OCI-LY1 (cell line): ENCODE measurements around the gene KMT2A.

Experiments used
- H2AFZ ChIP-seq: fragments of 200-600 bp; sonication (generic), shearing (Covaris generic); 2 replicates; pipeline ENCODE4 v1.6.0; 2014; ENCODE audit warnings: antibody characterized with exemption, mild to moderate bottlenecking, low read length
- H3F3A ChIP-seq: fragments of 200-600 bp; sonication (generic), shearing (Covaris generic); 2 replicates; pipeline ENCODE4 v1.6.0; 2014; ENCODE audit warnings: mild to moderate bottlenecking, antibody characterized with exemption, low read length, moderate library complexity; ENCODE audit not compliant: insufficient read depth
- H3K27ac ChIP-seq: fragments of 200-600 bp; sonication (generic); 2 replicates; pipeline ENCODE4 v1.5.1; 2014; ENCODE audit warnings: low read length, mixed run types, mild to moderate bottlenecking, low read depth; ENCODE audit not compliant: poor library complexity, severe bottlenecking
- H3K27me3 ChIP-seq: fragments of 200-600 bp; sonication (generic); 2 replicates; pipeline ENCODE4 v1.6.0; 2014; ENCODE audit warnings: antibody characterized with exemption, mild to moderate bottlenecking, low read length, moderate library complexity; ENCODE audit not compliant: insufficient read depth
- H3K36me3 ChIP-seq: fragments of 200-600 bp; sonication (generic); 2 replicates; pipeline ENCODE4 v1.6.1; 2014; ENCODE audit warnings: mild to moderate bottlenecking, antibody characterized with exemption, low read length, moderate library complexity, mixed read lengths; ENCODE audit not compliant: insufficient read depth
- H3K4me1 ChIP-seq: fragments of 200-600 bp; sonication (generic); 2 replicates; pipeline ENCODE4 v1.5.1; 2014; ENCODE audit warnings: mild to moderate bottlenecking, low read length, moderate library complexity; ENCODE audit not compliant: insufficient read depth, severe bottlenecking
- H3K4me2 ChIP-seq: fragments of 200-600 bp; sonication (generic), shearing (Covaris generic); 2 replicates; pipeline ENCODE4 v1.6.1; 2014; ENCODE audit warnings: low read length
- H3K4me3 ChIP-seq: fragments of 200-600 bp; sonication (generic); 2 replicates; pipeline ENCODE4 v1.5.1; 2014; ENCODE audit warnings: low read length, low read depth, mild to moderate bottlenecking, mixed read lengths; ENCODE audit not compliant: poor library complexity, severe bottlenecking
- H3K79me2 ChIP-seq: fragments of 200-600 bp; shearing (Covaris generic); 2 replicates; pipeline ENCODE4 v1.6.1; 2016; ENCODE audit warnings: mixed run types, low read length, mixed read lengths; ENCODE audit not compliant: insufficient read depth
- H3K9ac ChIP-seq: fragments of 200-600 bp; sonication (generic), shearing (Covaris generic); 2 replicates; pipeline ENCODE4 v1.6.1; 2014; ENCODE audit warnings: mild to moderate bottlenecking, low read length, mixed read lengths
- H3K9me2 ChIP-seq: fragments of 200-600 bp; sonication (generic), shearing (Covaris generic); 2 replicates; pipeline ENCODE4 v1.6.1; 2014; ENCODE audit warnings: low read depth, mild to moderate bottlenecking, low read length, mixed read lengths
- H3K9me3 ChIP-seq: fragments of 200-600 bp; shearing (Covaris generic); 2 replicates; pipeline ENCODE4 v1.6.1; 2014; ENCODE audit warnings: low read length, mixed read lengths
- H4K20me1 ChIP-seq: fragments of 200-600 bp; sonication (generic), shearing (Covaris generic); 2 replicates; pipeline ENCODE4 v1.6.0; 2016; ENCODE audit warnings: mild to moderate bottlenecking, low read length; ENCODE audit not compliant: insufficient read depth
- EZH2 ChIP-seq: fragments of 200-600 bp; sonication (generic), shearing (Covaris generic); IDR thresholded peaks from 2 replicates; pipeline ENCODE4 v1.8.0; 2017; ENCODE audit warnings: borderline replicate concordance, mixed run types, mild to moderate bottlenecking, antibody characterized with exemption, low read length, moderate library complexity, mixed read lengths
- TF ChIP-seq, protein P1 (sequence below): fragments of 200-600 bp; sonication (generic), shearing (Covaris generic); IDR thresholded peaks from 2 replicates; pipeline ENCODE4 v1.5.1; 2017; ENCODE audit warnings: mild to moderate bottlenecking, antibody characterized with exemption, low read length, moderate library complexity, mixed read lengths

Gene KMT2A

DNA sequence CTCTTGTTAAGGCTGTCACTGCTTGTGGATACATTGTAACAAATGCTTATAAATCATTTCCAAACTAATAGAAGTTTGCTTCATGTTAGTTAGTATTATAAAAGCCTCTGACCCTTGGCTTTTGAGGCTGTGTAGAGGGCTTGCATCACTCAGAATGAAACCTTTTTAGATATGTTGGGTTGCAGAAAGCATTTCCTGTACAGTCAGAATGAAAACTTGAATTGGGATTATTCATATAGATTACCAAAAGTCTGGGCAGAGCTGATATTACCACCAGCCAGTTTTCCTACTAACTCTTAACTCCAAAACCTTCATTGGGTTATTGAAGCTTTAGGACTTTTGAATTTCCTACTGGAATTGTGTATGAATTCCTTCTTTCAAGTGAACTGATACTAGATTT is 12.0 kb downstream of the KMT2A start:
- H3K4me2 ChIP-seq = no peak overlapping the region
- no peak overlapping the region for H2AFZ ChIP-seq
- H3K9me3 ChIP-seq = no peaks in the 10 kb centered on the region
- H4K20me1 ChIP-seq = no peaks in the 10 kb centered on the region
- H3F3A ChIP-seq = no peaks in the 10 kb centered on the region
- H3K4me3 ChIP-seq = no peak overlapping the region
- H3K4me1 ChIP-seq = peaks cover 5% of the 10 kb centered on the region
- H3K79me2 ChIP-seq = peaks cover 56% of the 10 kb centered on the region
- TF ChIP-seq, protein P1, sequence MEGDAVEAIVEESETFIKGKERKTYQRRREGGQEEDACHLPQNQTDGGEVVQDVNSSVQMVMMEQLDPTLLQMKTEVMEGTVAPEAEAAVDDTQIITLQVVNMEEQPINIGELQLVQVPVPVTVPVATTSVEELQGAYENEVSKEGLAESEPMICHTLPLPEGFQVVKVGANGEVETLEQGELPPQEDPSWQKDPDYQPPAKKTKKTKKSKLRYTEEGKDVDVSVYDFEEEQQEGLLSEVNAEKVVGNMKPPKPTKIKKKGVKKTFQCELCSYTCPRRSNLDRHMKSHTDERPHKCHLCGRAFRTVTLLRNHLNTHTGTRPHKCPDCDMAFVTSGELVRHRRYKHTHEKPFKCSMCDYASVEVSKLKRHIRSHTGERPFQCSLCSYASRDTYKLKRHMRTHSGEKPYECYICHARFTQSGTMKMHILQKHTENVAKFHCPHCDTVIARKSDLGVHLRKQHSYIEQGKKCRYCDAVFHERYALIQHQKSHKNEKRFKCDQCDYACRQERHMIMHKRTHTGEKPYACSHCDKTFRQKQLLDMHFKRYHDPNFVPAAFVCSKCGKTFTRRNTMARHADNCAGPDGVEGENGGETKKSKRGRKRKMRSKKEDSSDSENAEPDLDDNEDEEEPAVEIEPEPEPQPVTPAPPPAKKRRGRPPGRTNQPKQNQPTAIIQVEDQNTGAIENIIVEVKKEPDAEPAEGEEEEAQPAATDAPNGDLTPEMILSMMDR = no peak
- no peak for TF ChIP-seq EZH2
- H3K27me3 ChIP-seq = no peaks in the 10 kb centered on the region
- no peak overlapping the region for H3K27ac ChIP-seq
- H3K9ac ChIP-seq = no peak overlapping the region
- H3K9me2 ChIP-seq = no peaks in the 10 kb centered on the region
- peaks cover 15% of the 10 kb centered on the region for H3K36me3 ChIP-seq

DNA sequence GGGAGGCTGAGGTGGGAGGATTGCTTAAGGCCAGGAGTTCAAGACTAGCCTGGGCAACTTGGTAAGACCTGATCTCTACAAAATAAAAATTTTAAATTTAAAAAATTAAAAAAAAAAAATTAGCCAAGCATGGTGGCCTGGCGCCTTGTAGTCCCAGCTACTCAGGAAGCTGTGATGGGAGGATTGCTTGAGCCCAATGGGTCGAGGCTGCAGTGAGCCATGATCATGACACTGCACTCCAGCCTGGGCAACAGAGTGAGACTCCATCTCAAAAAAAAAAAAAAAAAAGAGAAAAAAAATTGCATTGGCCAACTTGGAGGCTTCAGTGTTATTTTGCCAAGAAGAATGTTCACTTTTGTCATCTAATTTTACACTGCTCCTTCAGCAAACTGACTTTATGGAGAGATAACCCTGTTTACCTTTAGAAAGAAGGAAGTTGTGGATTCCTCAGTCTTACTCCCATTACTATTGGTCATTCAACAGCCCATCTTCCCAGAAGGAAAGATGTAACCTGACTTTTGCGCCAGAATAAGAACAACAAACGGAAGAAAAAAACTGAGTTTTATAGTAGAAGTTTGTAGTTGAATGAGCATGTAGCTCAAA is 13.1 kb downstream of the KMT2A start:
- no peak overlapping the region for H2AFZ ChIP-seq
- H3K9me3 ChIP-seq = no peaks in the 10 kb centered on the region
- H3K27ac ChIP-seq = no peak overlapping the region
- no peak overlapping the region for H3K4me3 ChIP-seq
- H3K36me3 ChIP-seq = peaks cover 13% of the 10 kb centered on the region
- H4K20me1 ChIP-seq = no peaks in the 10 kb centered on the region
- TF ChIP-seq, protein P1 = no peak
- no peak for TF ChIP-seq EZH2
- H3K27me3 ChIP-seq = no peaks in the 10 kb centered on the region
- H3K9ac ChIP-seq = no peak overlapping the region
- no peak overlapping the region for H3K4me2 ChIP-seq
- H3F3A ChIP-seq = no peaks in the 10 kb centered on the region
- no peaks in the 10 kb centered on the region for H3K4me1 ChIP-seq
- H3K9me2 ChIP-seq = no peaks in the 10 kb centered on the region
- peaks cover 45% of the 10 kb centered on the region for H3K79me2 ChIP-seq

DNA sequence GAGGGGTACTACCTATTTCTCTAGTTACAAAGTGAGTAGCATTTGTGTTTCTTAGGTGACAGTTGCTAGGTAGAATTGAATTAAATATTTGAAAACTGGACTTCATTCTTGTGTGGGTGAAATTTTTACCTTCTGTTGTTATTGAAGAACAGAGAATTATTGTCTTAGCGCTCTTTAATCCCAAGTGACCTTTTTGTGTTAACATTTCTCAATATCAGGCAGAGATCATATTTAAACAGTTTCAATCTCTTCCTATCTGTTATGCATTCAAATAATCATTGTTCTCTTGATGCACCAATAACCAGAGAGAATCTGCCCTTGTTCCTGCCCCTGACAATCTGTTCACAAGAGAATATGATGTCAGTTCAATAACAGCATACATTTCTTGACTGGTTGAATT is 14.2 kb downstream of the KMT2A start:
- H3F3A ChIP-seq = no peaks in the 10 kb centered on the region
- no peak overlapping the region for H3K4me3 ChIP-seq
- no peak overlapping the region for H3K4me2 ChIP-seq
- peaks cover 35% of the 10 kb centered on the region for H3K79me2 ChIP-seq
- H2AFZ ChIP-seq = no peak overlapping the region
- no peak overlapping the region for H3K9ac ChIP-seq
- no peaks in the 10 kb centered on the region for H4K20me1 ChIP-seq
- H3K36me3 ChIP-seq = peaks cover 7% of the 10 kb centered on the region; the same call in 1 of the 2 replicates
- no peak overlapping the region for H3K27ac ChIP-seq
- H3K9me3 ChIP-seq = no peaks in the 10 kb centered on the region
- H3K4me1 ChIP-seq = no peaks in the 10 kb centered on the region
- H3K27me3 ChIP-seq = no peaks in the 10 kb centered on the region
- H3K9me2 ChIP-seq = no peaks in the 10 kb centered on the region
- TF ChIP-seq EZH2 = no peak
- TF ChIP-seq, protein P1 = no peak
